ENCODE results near the gene SHROOM3.

GRCh38 chr4:76630741-76631140, 195.7 kb downstream of the SHROOM3 start:
- no peak for TF ChIP-seq CTCF (IDR thresholded peaks at IDR 0.05 in 8 of 11, conservative IDR thresholded peaks at IDR 0.05 in 3 of 11)
- TF ChIP-seq POLR2A (IDR thresholded peaks at IDR 0.05): no peak
